HG03064 (cell line): Measurements from ENCODE around the gene NDUFAF2.
"Not testable (repeated sequence)": the region's sequence is repeated elsewhere in the genome, so short reads cannot be mapped to it uniquely, and the experiment has no call there.

Experiments
- ATAC-seq: cut with Tn5 transposase; IDR thresholded peaks from one replicate; pipeline ENCODE4 v1.9.1; 2021; ENCODE audit warnings: low read depth; ENCODE audit not compliant: unreplicated experiment

NDUFAF2 gene

GRCh38 chr5:61031301-61031700 lies 86.3 kb downstream of the NDUFAF2 start:
- not testable (repeated sequence) for ATAC-seq

DNA sequence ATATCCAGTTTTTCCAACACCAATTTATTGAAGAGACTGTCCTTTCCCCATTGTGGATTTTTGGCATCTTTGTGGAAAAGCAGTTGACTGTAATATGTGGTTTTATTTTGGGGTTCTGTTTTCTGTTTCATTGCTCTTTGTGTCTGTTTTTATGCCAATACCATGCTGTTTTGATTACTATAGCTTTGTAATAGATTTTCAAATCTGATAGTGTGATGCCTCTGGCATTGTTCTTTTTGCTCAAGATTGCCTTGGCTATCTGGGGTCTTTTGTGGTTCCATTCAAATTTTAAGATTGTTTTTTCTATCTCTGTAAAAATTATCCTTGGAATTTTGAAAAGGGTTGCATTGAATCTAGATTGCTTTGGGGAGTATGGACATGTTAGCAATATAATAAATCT lies 99.5 kb downstream of the NDUFAF2 start:
- no peak for ATAC-seq

GRCh38 chr5:61047346-61047745 lies 102.3 kb downstream of the NDUFAF2 start:
- ATAC-seq: no peak

- no peak for ATAC-seq
Observed at GRCh38 chr5:61048534-61048933, 103.5 kb downstream of the NDUFAF2 start.

- ATAC-seq: no peak
Observed at GRCh38 chr5:61050292-61050691, 105.3 kb downstream of the NDUFAF2 start.

DNA sequence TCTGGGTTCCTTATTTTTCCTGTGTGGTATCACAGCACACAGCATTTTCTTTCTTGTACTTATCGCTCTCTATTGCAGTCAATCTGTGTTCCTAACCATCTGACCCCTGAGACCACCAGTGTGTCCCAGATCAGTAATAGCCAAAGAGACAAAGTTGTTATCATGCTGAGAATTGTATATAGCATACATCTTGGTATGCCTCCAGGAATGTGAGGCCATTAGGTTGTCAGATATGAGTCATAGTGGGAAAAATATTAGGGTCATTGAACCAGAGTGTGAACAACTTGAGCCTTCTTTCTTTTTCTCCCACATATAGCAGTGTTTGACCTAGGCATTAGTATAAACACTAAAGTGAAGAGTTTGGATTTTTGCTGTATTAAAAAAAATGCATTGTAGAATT lies 106.3 kb downstream of the NDUFAF2 start:
- no peak for ATAC-seq

DNA sequence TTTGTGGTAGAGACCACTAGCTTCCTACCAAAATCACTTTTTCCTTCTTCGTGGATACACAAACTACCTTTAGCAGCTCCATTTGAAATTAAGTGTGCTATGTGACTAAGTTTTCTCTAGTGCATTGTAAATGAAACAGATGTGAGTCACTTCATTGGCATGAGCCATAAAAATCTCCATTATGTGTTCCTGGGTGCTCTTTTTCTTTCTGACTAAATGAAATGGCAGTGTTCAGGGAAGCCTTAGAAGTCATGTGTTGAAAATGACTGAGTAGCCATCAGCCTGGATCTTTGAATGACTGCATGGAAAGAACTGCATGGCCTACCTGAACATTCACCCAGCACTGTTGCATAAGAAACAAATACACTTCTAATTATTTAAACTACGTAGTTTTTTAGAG lies 107.9 kb downstream of the NDUFAF2 start:
- ATAC-seq: no peak

GRCh38 chr5:61053937-61054336 lies 108.9 kb downstream of the NDUFAF2 start:
- no peak for ATAC-seq

- no peak for ATAC-seq
Observed at GRCh38 chr5:61055434-61056006, 110.5 kb downstream of the NDUFAF2 start.

DNA sequence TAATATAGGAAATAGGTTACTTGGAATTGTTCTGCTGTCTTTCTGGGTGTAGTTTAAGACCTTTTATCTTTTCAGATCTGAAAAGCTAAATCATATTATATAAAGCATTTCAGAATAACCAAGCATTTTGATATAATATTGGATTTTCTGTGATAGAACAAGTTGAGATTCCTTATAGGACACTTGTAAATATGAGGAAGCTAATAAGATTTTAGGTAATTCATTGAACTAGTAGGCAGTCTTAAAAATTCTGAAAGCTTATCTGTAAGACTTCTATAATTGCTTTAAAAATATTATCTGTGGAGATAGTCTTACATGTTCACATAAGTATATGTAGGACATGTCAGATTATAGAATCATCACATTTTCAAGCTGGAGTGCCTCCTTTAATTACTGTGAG lies 114.5 kb downstream of the NDUFAF2 start:
- no peak for ATAC-seq

GRCh38 chr5:61069150-61069549 lies 124.1 kb downstream of the NDUFAF2 start:
- ATAC-seq: no peak

DNA sequence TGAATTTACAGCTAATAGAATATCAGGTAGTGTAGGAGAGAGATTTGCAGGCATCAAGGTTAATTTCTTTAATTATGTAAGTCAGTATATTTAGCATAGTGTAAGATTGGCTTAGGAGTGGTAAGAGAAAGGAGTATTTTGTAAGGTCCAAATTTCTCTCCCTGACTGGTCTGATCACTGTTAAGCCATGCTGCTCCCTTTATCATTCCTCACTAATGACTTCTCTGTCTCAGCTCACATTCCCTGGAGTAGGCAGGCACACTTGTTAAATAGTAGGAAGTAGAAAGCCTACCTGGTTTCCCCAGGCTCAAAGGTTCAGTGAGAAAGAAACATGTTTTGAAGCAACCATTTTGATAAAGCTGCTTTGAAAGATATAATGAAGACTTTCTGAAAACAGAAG lies 126.5 kb downstream of the NDUFAF2 start:
- no peak for ATAC-seq

DNA sequence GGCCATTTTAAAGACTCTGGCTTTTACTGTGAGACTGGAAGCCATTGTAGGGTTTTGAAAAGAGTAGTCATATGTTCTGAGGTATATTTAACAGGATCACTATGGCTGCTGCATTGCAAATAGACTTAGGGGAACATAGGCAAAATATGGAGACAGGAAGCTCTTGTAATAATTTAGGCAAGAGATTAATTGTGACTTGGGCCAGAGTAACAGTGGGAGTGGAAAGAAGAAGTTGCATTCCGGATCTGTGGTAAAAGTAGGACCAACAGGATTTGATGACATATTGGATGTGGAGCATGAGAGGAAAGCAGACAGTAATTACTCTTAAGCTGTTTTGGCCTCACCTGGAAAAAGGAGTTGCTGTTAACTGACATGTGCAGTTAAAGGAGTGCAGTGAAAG lies 131.6 kb downstream of the NDUFAF2 start:
- no peak for ATAC-seq

DNA sequence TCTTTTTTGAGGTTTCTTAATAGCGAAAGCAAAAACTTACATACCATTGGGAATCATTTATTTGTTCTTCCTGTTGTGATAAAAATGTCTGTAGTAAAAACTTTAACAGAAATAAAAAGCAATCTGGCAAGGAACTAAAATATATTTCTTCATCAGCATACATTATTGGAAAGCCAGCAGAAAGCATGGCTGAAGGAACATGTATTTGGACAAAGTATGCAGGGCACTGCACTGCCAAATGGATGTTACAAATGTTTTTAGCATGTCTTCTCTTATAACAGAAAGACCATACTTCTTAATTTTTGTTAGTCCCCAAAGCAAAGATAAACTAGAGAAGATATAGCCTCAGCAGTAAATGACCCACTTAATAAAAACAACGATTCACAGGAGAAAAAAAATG lies 136.7 kb downstream of the NDUFAF2 start:
- no peak for ATAC-seq

GRCh38 chr5:61082516-61083280 lies 137.7 kb downstream of the NDUFAF2 start:
- ATAC-seq: no peak

- no peak for ATAC-seq
Observed at GRCh38 chr5:61084658-61085057, 139.7 kb downstream of the NDUFAF2 start.

GRCh38 chr5:61085885-61086284 lies 140.9 kb downstream of the NDUFAF2 start:
- no peak for ATAC-seq

DNA sequence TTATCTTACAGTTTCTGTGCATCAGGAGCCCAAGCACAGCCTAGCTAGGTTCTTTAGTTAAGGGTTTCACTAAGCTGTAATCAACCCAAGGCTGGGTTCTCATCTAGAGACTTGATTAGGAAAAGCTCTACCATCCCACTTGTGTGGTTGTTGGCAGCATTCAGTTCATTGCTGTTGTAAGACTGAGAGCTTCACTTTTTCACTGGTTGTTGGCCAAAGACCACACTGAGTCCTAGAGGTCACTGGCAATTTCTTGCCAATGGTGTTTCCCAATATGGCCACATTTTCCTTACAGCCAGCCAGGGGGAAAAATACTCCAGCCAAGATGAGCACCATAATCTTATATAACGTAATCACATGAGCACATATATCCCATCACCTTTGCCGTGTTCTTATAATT lies 142.9 kb downstream of the NDUFAF2 start:
- ATAC-seq: no peak

GRCh38 chr5:61089351-61089750 lies 144.3 kb downstream of the NDUFAF2 start:
- no peak for ATAC-seq

GRCh38 chr5:61093046-61093771 lies 148.2 kb downstream of the NDUFAF2 start:
- ATAC-seq: not testable (repeated sequence)

DNA sequence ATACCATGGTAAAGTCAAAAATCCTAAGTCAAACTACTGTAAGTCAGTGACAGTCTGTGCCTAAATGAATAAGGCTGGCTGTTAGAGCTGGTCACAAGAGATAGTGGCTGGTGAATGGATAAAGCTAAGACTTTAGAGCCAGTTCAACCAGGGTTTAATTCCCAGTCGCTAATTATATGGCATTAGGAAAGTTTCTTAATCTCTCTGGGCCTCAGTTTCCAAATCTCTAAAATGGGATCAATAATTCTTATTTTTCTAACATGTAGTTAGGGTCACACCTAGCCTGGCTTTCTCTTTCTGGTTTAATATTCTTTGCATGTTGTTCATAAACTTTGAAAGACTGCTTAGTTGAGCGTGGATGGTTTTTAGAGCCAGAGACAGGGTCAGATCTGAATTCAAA lies 152.5 kb downstream of the NDUFAF2 start:
- ATAC-seq: no peak
